Measurements from ENCODE around the gene ATG4B. TPM values are rescaled to one million over a fixed set of nuclear protein-coding genes. Genes with fewer than 3 reads are reported as not detected.

The ATG4B gene
- polyA plus RNA-seq, 1 experiment = 82.4 TPM

- H3K9me3 ChIP-seq (ENCODE audit: control insufficient read depth, insufficient read depth, low read length) = peaks cover 11% of the 10 kb centered on the region
- H3K4me3 ChIP-seq (ENCODE audit: low read depth, low read length) = no peak overlapping the region
- no peak overlapping the region for H3K27ac ChIP-seq (ENCODE audit: low read depth, low read length)
- no peak for TF ChIP-seq CTCF (IDR thresholded peaks at IDR 0.05; ENCODE audit: low read depth, low read length)
- ChIA-PET CTCF (no interaction called here), POLR2A (no interaction called here)
- no peaks in the 10 kb centered on the region for H3K27me3 ChIP-seq (ENCODE audit: control insufficient read depth, insufficient read depth, low read length)
- no peak for DNase-seq (ENCODE audit: low read depth, low spot score)
These were observed 71.4 kb downstream of the ATG4B start for GRCh38 chr2:241708879-241709278.

GRCh38 chr2:241719093-241719492 lies 81.6 kb downstream of the ATG4B start:
- TF ChIP-seq CTCF (IDR thresholded peaks at IDR 0.05; ENCODE audit: low read depth, low read length) = no peak
- Histone ChIP-seq H3K27ac (ENCODE audit: low read depth, low read length) (no peak overlapping the region), H3K9me3 (ENCODE audit: control insufficient read depth, insufficient read depth, low read length) (peaks cover 36% of the 10 kb centered on the region), H3K27me3 (ENCODE audit: control insufficient read depth, insufficient read depth, low read length) (no peaks in the 10 kb centered on the region), H3K4me3 (ENCODE audit: low read depth, low read length) (no peak overlapping the region)
- ChIA-PET POLR2A (interaction anchor here (0.6 to 0.8 kb wide), 2 partner anchors 17 to 609 kb away, joined by 3 to 4 read pairs; no protein-coding TSS in a partner anchor), CTCF (no interaction called here)
- DNase-seq (ENCODE audit: low read depth, low spot score) = no peak

GRCh38 chr2:241720099-241720498 lies 82.6 kb downstream of the ATG4B start:
- Histone ChIP-seq H3K4me3 (ENCODE audit: low read depth, low read length) (no peak overlapping the region), H3K27me3 (ENCODE audit: control insufficient read depth, insufficient read depth, low read length) (no peaks in the 10 kb centered on the region), H3K27ac (ENCODE audit: low read depth, low read length) (no peak overlapping the region), H3K9me3 (ENCODE audit: control insufficient read depth, insufficient read depth, low read length) (peaks cover 35% of the 10 kb centered on the region)
- ChIA-PET POLR2A (no interaction called here), CTCF (no interaction called here)
- no peak for TF ChIP-seq CTCF (IDR thresholded peaks at IDR 0.05; ENCODE audit: low read depth, low read length)
- no peak for DNase-seq (ENCODE audit: low read depth, low spot score)

GRCh38 chr2:241720560-241720959 lies 83.1 kb downstream of the ATG4B start:
- TF ChIP-seq CTCF (IDR thresholded peaks at IDR 0.05; ENCODE audit: low read depth, low read length) = no peak
- ChIA-PET POLR2A (no interaction called here), CTCF (no interaction called here)
- Histone ChIP-seq H3K9me3 (ENCODE audit: control insufficient read depth, insufficient read depth, low read length) (peaks cover 35% of the 10 kb centered on the region), H3K4me3 (ENCODE audit: low read depth, low read length) (no peak overlapping the region), H3K27me3 (ENCODE audit: control insufficient read depth, insufficient read depth, low read length) (no peaks in the 10 kb centered on the region), H3K27ac (ENCODE audit: low read depth, low read length) (no peak overlapping the region)
- no peak for DNase-seq (ENCODE audit: low read depth, low spot score)

- H3K27ac ChIP-seq (ENCODE audit: low read depth, low read length) = no peak overlapping the region
- ChIA-PET CTCF (no interaction called here), POLR2A (no interaction called here)
- no peak for TF ChIP-seq CTCF (IDR thresholded peaks at IDR 0.05; ENCODE audit: low read depth, low read length)
- peaks cover 35% of the 10 kb centered on the region for H3K9me3 ChIP-seq (ENCODE audit: control insufficient read depth, insufficient read depth, low read length)
- no peak overlapping the region for H3K4me3 ChIP-seq (ENCODE audit: low read depth, low read length)
- no peak for DNase-seq (ENCODE audit: low read depth, low spot score)
- H3K27me3 ChIP-seq (ENCODE audit: control insufficient read depth, insufficient read depth, low read length) = no peaks in the 10 kb centered on the region
These were observed 84.4 kb downstream of the ATG4B start for GRCh38 chr2:241721852-241722251.
